Keratinocyte (primary cell): Measurements from ENCODE around the gene EXOC6B. TPM values are rescaled to one million over a fixed set of nuclear protein-coding genes. Genes with fewer than 3 reads are reported as not detected.

ENCODE experiments used
- DNase-seq: peaks from one replicate; pipeline ENCODE4 v3.0.0-alpha.2; 2011; ENCODE audit warnings: low read depth, missing footprints, low spot score
- FAIRE-seq: peaks from 2 replicates; lab custom pipeline; 2011; peaks lifted over from hg19 to GRCh38; lab: Jason Lieb, UNC
- H2AFZ ChIP-seq: 2 replicates; pipeline ENCODE4 v1.6.0; 2012; ENCODE audit warnings: low read length, control low read depth, inconsistent platforms; ENCODE audit not compliant: control insufficient read depth
- H3K27ac ChIP-seq: 2 replicates; pipeline ENCODE4 v1.5.1; 2011; ENCODE audit warnings: low read length; ENCODE audit not compliant: control insufficient read depth, insufficient read depth
- H3K27me3 ChIP-seq: 3 replicates; pipeline ENCODE4 v1.6.0; 2011; ENCODE audit warnings: low read length; ENCODE audit not compliant: control insufficient read depth, insufficient read depth; ENCODE audit errors: extremely low read depth
- H3K36me3 ChIP-seq, 2 experiments: 2 replicates in 1 of 2; 3 replicates in 1 of 2; pipeline ENCODE4 v1.5.1; 2011; ENCODE audit warnings: low read length in 2 of 2, mild to moderate bottlenecking in 1 of 2; ENCODE audit not compliant: control insufficient read depth in 2 of 2, insufficient read depth in 2 of 2; ENCODE audit errors: extremely low read depth in 1 of 2
- H3K4me1 ChIP-seq: 3 replicates; pipeline ENCODE4 v1.5.1; 2011; ENCODE audit warnings: low read length; ENCODE audit not compliant: control insufficient read depth, insufficient read depth; ENCODE audit errors: extremely low read depth
- H3K4me2 ChIP-seq: 3 replicates; pipeline ENCODE4 v1.6.0; 2011; ENCODE audit warnings: low read depth, low read length; ENCODE audit not compliant: control insufficient read depth, insufficient read depth; ENCODE audit errors: extremely low read depth
- H3K4me3 ChIP-seq, 3 experiments: fragments of 200-600 bp in 1 of 3; sonication (generic) in 1 of 3; 2 replicates in 2 of 3; 3 replicates in 1 of 3; pipeline ENCODE4 v1.5.1; 2011 to 2016; ENCODE audit warnings: low read length in 3 of 3, mild to moderate bottlenecking in 3 of 3, control low read depth in 2 of 3, inconsistent platforms in 1 of 3, low read depth in 1 of 3, mixed read lengths in 1 of 3, mixed run types in 1 of 3, moderate library complexity in 1 of 3; ENCODE audit not compliant: control insufficient read depth in 2 of 3, insufficient read depth in 2 of 3; ENCODE audit errors: extremely low read depth in 1 of 3
- H3K79me2 ChIP-seq: 2 replicates; pipeline ENCODE4 v1.6.0; 2012; ENCODE audit warnings: low read length; ENCODE audit not compliant: control insufficient read depth, insufficient read depth
- H3K9ac ChIP-seq: 3 replicates; pipeline ENCODE4 v1.6.0; 2011; ENCODE audit warnings: low read length; ENCODE audit not compliant: control insufficient read depth, insufficient read depth; ENCODE audit errors: extremely low read depth
- H3K9me1 ChIP-seq: 3 replicates; pipeline ENCODE4 v1.6.0; 2011; ENCODE audit warnings: low read length; ENCODE audit not compliant: control insufficient read depth, insufficient read depth; ENCODE audit errors: extremely low read depth
- H3K9me3 ChIP-seq: 2 replicates; pipeline ENCODE4 v1.5.1; 2012; ENCODE audit warnings: low read depth, low read length; ENCODE audit not compliant: control insufficient read depth
- H4K20me1 ChIP-seq: 3 replicates; pipeline ENCODE4 v1.6.0; 2011; ENCODE audit warnings: low read length; ENCODE audit not compliant: control insufficient read depth, insufficient read depth; ENCODE audit errors: extremely low read depth
- CTCF ChIP-seq, 3 experiments: IDR thresholded peaks in 1 of 3; conservative IDR thresholded peaks in 1 of 3; optimal IDR thresholded peaks in 1 of 3; 2 replicates in 2 of 3; 3 replicates in 1 of 3; pipeline versions ENCODE3 to v1.5.1; 2011; ENCODE audit warnings: low read length in 3 of 3, mild to moderate bottlenecking in 3 of 3, moderate library complexity in 2 of 3, control low read depth in 1 of 3, inconsistent platforms in 1 of 3; ENCODE audit not compliant: insufficient read depth in 2 of 3; ENCODE audit errors: extremely low read depth in 1 of 3
- EZH2 ChIP-seq: IDR thresholded peaks from one replicate; pipeline ENCODE4 v1.6.1; 2012; ENCODE audit warnings: inconsistent platforms, mild to moderate bottlenecking, low read length, moderate library complexity
- dilution Hi-C: fragments of 300-500 bp; cut with MboI; formaldehyde crosslinking; loops from one replicate; pipeline ENCODE4 v1.7.0; 2020; ENCODE audit warnings: low sequenced_read_pairs; ENCODE audit not compliant: extremely low pct_ligation_motif_present
- polyA plus RNA-seq, 5 experiments: library from polyadenylated mRNA; depleted of rRNA in 3 of 5; stranded (reverse) in 3 of 5; stranded (forward) in 1 of 5; unstranded in 1 of 5; fragments of >200 nt; gene quantifications; 1 replicate in 1 of 5; 2 replicates in 3 of 5; 3 replicates in 1 of 5; pipeline versions ENCODE4 v1.2.1 to v1.2.3, GENCODE V29; 2011 to 2012; ENCODE audit warnings: missing spikeins in 2 of 5, low read depth in 1 of 5, low replicate concordance in 1 of 5

Gene EXOC6B
- polyA plus RNA-seq, 1 donor (not counting 4 experiments of a cell fraction or from before 2014, with no cell fraction given): 37.3 TPM

DNA sequence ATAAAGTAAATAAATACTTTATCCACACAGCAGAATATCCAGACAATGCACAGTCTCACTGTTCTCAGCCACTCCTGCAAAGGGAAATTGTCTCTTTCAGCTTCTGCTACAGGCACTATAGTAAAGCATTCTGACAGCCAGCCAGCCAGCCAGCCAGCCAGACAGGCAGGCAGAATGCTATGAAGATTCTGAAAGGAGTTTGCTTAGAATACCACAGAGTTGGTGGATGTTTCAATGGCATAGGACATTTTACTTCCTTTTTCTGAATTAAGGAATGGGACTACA is 562.1 kb downstream of the EXOC6B start:
- Histone ChIP-seq H3K9me3 (no peaks in the 10 kb centered on the region), H3K27ac (no peak overlapping the region), H3K79me2 (no peaks in the 10 kb centered on the region), H2AFZ (no peak overlapping the region), H3K36me3 (no peaks in the 10 kb centered on the region), H3K4me2 (no peak overlapping the region), H3K4me3 (no peak overlapping the region), H3K4me1 (no peaks in the 10 kb centered on the region), H4K20me1 (no peaks in the 10 kb centered on the region), H3K9me1 (no peaks in the 10 kb centered on the region), H3K9ac (no peak overlapping the region), H3K27me3 (no peaks in the 10 kb centered on the region)
- DNase-seq (no peak), FAIRE-seq (no peak)
- dilution Hi-C loops: no loop called here
- no peak for TF ChIP-seq CTCF (optimal IDR thresholded peaks at IDR 0.05 in 1 of 3, IDR thresholded peaks at IDR 0.05 in 1 of 3, conservative IDR thresholded peaks at IDR 0.05 in 1 of 3; ENCODE audit: extremely low read depth in 1 of 3, insufficient read depth in 2 of 3, low read length in 3 of 3)
- no peak for TF ChIP-seq EZH2

DNA sequence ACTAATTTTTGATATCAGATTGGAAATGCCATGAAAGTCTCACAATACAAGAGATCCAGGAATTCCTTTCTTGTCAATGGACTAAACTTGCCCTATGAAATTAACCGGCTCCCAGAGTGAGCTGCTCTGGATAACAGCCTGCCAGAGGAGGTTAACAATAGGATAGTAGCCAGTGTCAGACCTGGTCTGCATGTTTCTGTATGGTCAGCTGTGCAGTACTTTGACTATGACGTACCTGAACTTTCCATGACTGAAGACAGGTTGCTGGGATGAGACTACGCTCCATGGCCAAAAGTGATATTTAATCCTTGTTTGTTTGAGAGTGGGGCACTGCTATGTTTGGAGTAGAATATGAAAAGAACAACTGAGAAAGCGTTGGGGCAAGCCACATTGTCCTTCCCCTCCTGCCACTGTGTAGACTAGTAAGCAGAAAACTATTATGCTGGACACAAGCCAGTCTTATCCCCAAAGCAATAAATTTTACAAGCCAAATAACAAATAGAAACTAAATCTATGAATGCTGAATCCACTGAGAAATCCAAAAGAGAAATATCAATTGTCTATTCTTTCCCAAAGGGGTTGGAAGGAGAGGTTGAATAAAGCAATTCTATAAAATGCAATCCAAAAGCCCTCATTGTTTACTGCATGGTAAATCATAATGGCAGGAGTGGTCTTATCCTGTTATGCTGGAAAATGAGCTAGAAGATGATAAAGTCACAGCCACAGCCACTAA is 562.6 kb downstream of the EXOC6B start:
- dilution Hi-C loops: no loop called here
- no peak for TF ChIP-seq CTCF (optimal IDR thresholded peaks at IDR 0.05 in 1 of 3, IDR thresholded peaks at IDR 0.05 in 1 of 3, conservative IDR thresholded peaks at IDR 0.05 in 1 of 3; ENCODE audit: extremely low read depth in 1 of 3, insufficient read depth in 2 of 3, low read length in 3 of 3)
- H2AFZ ChIP-seq: no peak overlapping the region
- no peaks in the 10 kb centered on the region for H3K79me2 ChIP-seq
- FAIRE-seq (no peak), DNase-seq (no peak)
- no peaks in the 10 kb centered on the region for H3K36me3 ChIP-seq
- no peaks in the 10 kb centered on the region for H4K20me1 ChIP-seq
- no peak overlapping the region for H3K27ac ChIP-seq
- H3K4me1 ChIP-seq: no peaks in the 10 kb centered on the region
- no peaks in the 10 kb centered on the region for H3K9me1 ChIP-seq
- no peaks in the 10 kb centered on the region for H3K9me3 ChIP-seq
- H3K9ac ChIP-seq: no peak overlapping the region
- H3K27me3 ChIP-seq: no peaks in the 10 kb centered on the region
- H3K4me3 ChIP-seq: no peak overlapping the region
- H3K4me2 ChIP-seq: no peak overlapping the region
